Urothelium cell line (cell line): ENCODE data around the gene TPSD1.
"Not testable (repeated sequence)": the region's sequence is repeated elsewhere in the genome, so short reads cannot be mapped to it uniquely, and the experiment has no call there.

Source experiments
- DNase-seq: peaks from one replicate; pipeline ENCODE4 v3.0.0; 2011; ENCODE audit warnings: low spot score, mixed read lengths
- FAIRE-seq: peaks from 2 replicates; lab custom pipeline; 2011; peaks lifted over from hg19 to GRCh38; lab: Jason Lieb, UNC

TPSD1 gene

DNA sequence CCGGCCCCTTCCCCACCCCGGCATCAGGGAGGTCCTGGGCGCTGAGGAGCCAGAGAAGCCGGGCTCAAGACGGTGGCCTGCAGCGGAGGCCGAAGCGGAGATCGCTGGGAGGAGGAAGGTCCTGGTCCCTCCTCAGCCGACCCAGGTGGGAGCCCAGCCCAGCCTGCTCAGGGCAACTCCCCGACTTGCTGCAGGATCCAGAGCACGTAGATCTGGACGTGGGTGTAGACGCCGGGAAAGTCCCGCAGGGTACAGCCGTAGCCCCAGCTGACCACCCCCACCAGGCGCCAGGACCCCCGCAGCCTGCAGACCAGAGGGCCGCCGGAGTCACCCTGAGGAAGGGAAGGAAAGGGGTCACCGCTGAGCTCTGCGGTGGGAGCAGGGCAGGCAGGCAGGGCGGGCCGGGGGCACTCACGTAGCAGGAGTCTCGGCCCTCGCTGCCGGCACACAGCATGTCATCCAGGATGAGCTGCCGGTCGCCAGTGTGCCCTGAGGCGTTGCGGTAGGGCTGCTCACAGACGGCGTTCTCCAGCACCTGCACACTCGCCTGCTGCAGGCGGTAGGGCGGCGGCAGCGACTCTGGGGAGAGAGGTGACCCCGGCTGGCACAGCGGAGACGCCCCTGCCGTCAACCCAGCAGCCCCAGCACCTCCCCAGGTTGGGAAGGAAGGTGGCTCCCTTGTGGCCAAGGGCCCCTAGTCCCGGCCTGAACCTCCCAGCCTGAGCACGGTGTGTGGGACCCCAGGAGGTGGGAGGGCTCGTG is 5.4 kb downstream of the TPSD1 start:
- FAIRE-seq (no peak), DNase-seq (no peak)

DNA sequence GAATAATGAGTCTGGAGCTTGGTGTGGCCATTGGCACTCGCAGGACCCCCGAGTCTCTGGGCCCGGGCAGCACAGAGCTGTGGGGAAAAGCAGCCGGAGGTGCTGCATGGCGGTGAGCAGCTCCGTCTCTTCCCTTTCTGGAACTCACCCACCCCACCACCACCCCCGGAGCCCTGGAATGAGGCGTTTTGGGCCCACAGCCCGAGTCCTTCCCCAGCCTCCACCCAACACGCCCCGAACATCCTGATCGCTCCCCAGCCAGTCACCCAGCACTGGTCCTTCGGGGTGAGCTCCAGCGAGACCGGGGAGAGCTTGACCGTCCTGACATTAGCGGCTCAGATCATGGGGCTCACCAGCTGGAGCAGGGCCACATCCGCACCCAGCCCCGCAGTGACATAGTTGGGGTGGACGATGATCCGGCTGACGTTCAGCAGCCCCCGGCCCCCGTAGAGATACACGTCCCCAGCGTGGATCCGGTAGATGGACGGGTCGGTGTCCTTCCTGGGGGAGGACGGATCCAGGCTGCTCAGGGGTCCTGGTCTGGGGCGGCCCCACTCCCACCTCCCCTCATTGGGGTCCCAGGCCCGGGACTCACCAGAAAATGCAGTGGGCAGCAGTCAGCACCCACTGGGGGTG is 6.5 kb downstream of the TPSD1 start:
- no peak for DNase-seq
- FAIRE-seq = no peak

DNA sequence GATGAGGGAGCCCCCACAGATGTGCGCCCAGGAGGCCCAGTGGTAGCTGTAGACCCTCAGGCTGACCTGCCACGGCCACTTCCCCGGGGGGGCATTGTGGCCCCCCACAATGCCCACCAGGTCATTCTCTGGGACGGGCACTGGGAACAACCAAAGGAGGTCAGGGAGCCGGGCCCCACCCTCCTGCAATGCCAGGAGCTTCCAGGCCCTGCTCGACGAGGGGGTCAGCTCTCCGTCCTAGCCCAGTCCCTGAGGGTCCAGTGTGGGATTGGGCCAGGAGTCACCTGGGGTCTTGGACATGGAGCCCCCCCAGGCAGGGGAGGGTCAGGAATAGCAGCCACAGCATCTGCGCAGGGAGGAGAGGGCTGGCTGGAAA is 7.0 kb downstream of the TPSD1 start:
- DNase-seq (no peak), FAIRE-seq (no peak)

DNA sequence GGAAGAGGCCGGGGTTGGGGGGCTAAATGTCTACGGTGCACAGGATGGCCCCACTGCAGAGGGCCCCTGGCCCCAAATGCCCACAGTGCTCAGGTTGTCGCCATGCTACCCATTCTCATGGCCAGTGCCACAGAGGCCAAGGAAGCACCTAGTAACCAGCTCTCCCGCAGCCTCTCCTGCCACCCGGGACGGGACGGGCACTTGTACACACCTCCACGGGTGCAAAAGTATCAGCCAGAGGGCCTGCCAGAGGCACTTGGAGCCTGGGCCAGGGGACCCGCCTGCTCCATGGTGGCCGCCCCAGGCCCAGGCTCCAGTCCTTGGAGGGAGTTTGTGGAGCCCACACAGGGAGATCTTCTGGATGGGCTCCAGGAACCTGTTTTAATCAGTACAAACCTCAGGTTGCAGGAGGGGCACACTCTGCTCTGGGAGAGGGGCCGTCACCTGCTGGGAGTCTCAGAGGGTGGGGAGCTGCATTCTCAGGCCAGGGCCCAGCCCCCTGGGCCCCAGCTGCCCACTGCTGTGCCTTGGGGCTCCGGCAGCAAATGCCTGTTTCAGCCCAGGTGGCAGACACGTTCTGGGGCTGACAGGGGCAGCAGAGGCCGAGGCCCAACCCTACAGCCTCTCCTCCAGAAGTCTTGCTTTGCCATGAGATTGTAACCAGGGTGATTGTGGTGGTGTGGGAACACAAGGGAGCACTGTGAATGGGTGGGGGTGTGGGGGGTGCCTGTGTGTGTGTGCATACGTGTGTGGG is 7.9 kb downstream of the TPSD1 start:
- DNase-seq (no peak), FAIRE-seq (no peak)

DNA sequence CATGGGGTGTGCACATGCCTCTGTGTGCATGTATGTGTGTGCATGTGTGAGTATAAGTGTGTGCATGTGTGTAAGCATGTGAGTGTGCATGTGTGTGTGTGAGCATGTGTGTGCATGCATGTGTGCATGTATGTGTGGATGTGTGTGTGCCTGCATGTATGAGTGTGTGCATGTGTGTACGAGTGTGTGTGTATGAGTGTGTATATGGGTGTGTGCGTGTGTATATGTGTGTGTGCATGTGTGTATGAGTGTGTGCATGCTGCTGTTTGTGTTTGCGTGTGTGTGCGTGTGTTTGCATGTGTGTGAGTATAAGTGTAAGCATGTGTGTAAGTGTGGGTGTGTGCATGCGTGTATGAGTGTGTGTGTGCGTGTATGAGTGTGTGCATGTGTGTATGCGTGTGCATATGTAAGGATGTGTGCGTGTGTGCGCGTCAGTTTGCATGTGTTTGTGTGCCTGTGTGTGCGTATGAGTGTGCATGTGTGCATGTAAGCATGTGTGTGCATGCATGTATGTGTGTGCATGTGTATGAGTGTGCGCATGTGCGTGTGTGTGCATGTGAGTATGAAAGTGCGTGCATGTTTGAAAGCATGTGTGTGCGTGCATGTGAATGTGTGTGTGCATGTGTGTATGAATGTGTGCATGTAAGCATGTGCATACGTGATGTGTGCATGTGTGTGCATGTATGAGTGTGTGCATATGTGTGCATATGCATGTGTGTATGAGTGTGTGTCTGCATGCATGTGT is 8.6 kb downstream of the TPSD1 start:
- FAIRE-seq (peak; percentile 99), DNase-seq (no peak)

DNA sequence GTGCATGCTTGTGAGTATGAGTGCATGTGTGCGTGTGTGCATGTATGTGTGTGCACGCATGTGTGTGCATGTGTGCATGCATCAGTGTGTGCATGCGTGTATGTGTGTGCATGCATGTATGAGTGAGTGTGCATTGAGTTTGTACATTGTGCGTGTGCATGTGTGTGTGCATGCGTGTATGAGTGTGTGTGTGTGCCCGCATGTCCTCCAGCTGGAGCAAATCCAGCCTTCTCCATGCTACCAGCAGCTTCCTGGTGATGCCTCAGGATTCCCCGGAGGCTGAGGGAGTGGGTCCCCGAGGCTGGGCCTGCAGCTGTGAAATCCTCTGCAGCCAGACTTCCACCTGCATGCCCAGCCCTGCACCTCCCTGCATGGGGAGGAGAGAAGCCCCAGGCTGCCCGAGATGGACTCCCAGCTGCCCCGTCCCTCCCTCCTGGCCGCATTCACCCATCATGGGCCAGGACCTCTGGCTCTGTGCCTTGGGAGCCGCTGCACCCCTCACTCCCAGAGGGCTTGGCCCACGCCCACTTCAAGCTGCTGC is 9.3 kb downstream of the TPSD1 start:
- no peak for FAIRE-seq
- no peak for DNase-seq

DNA sequence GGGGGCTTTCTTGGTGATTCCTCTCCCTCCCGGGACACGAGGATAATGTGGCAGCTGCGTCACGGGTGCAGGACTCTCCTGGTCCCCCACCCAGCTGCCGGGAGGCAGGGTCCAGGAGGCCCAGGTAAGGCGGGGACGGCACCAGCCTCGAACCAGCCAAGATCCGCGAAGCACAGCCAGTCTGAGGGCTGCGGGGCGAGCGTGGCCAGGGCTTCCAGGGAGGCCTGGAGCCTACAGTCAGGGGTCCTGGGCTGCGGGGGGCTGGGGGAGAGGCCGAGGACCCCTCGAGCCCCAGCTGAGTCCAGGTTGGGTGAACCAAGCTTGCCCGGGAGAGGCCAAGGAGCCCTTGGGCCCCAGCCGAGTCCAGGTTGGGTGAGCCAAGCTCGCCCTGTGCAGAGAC is 10.0 kb downstream of the TPSD1 start:
- DNase-seq (no peak), FAIRE-seq (no peak)

DNA sequence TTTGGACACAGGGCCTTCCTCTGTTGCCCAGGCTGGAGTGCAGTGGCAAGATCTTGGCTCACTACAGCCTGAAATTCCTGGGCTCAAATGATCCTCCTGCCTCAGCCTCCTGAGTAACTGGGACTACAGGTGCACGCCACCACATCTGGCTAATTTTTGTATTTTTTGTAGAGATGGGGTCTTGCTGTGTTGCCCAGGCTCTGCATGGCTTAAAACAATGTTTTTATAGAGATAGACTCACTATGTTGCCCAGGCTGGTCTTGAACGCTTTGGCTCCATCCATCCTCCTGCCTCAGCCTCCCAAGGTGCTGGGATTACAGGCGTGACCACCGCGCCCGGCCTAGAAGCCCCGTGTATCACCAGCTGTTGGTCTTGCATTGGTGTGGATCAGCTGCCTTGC is 13.5 kb downstream of the TPSD1 start:
- not testable (repeated sequence) for FAIRE-seq, DNase-seq

DNA sequence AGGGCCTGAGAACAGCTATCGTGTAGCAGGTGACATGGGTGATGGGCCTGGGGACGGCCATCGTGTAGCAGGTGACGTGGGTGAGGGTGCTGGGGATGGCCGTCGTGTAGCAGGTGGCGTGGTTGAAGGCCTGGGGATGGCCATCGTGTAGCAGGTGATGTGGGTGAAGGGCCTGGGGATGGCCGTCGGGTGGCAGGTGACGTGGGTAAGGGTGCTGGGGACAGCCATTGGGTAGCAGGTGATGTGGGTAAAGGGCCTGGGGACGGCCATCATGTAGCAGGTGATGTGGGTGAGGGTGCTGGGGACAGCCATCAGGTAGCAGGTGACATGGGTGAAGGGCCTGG is 15.5 kb downstream of the TPSD1 start:
- DNase-seq (no peak), FAIRE-seq (no peak)

DNA sequence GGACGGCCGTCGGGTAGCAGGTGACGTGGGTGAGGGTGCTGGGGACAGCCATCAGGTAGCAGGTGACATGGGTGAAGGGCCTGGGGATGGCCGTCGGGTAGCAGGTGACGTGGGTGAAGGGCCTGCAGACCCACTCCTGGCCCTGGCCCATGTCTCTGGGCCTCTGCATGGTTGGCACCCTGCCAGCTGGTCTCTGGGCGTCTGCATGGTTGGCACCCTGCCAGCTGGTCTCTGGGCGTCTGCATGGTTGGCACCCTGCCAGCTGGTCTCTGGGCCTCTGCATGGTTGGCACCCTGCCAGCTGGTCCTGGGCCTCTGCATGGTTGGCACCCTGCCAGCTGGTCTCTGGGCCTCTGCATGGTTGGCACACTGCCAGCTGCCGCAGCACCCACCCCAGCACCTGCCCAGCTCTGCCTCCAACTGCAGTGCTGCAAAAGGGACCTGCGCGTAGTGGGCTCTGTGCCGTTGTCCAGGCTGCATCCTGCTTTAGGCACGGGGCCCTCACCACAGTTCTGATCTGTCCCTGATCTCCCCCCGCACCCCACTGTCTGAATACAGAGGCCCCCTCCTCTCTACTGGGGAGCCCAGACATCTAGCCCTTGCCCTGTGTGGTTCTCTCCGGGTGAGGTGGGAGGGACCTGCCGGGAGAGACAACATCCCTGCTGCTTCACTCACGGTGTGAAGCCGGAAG is 16.0 kb downstream of the TPSD1 start:
- DNase-seq (peak; percentile 86), FAIRE-seq (peak; percentile 97)

DNA sequence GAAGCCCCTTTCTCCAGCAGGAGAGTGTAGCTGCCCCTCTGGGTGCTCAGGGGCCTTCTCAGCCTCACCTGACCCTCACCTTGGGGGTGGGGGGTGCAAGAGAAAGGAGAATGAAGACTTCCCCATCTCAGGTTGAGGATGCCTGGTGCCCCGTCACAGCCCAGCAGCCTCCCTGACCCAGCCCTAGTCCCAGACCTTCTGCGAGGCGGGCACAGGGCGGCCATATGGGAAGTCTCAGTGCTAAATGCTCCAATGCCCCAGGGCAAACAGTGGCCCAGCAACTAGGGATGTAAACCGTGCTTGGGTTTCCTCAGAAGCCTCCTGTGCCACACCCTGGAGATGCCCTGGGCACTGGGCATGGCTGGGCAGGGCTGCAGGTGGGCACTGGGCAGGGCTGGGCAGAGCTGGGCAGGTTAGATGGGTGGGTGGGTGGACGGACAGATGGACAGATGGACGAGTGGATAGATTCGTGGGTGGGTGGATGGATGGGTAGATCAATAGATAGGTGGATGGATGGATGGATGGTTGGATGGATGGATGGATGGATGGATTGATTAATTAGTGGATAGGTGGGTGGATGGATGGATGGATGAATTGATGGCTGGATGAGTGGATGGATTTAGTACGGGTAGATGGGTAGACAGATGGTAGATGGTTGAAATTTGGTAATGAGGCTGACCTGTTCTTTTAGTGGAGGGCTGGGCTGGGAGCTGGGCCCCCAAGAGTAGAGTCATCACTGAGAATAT is 16.8 kb downstream of the TPSD1 start:
- DNase-seq (no peak), FAIRE-seq (peak; percentile 75)

DNA sequence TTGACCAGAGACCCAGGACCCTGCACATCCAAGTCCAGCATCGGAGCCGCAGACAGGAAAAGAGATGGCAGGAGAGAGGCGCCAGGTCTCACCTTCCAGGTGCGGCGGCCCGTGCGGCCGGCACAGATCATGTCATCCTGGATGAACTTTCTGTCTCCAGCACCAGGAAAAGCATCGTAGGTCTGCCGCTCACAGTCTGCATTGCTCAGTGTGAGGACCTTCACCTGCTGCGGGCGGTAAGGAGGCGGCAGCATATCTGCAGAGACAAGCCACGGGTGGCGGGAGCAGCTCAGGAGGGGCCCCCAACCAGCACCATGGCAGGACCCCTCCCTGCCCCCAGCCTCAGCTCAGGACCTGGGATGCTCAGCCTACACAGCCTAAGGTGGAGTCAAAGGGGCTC is 17.9 kb downstream of the TPSD1 start:
- DNase-seq (no peak), FAIRE-seq (no peak)

DNA sequence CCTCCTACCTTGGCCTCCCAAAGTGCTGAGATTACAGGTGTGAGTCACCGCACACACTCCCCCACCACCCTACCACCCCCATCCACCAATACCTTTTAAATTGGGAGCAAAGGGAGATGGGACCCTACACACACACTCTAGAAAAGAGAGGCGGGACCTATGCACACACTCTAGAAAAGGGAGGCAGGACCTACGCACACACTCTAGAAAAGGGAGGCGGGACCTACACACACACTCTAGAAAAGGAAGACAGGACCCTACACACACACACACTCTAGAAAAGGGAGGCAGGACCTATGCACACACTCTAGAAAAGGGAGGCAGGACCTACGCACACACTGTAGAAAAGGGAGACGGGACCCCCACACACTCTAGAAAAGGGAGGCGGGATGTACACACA is 18.9 kb downstream of the TPSD1 start:
- DNase-seq (no peak), FAIRE-seq (no peak)

DNA sequence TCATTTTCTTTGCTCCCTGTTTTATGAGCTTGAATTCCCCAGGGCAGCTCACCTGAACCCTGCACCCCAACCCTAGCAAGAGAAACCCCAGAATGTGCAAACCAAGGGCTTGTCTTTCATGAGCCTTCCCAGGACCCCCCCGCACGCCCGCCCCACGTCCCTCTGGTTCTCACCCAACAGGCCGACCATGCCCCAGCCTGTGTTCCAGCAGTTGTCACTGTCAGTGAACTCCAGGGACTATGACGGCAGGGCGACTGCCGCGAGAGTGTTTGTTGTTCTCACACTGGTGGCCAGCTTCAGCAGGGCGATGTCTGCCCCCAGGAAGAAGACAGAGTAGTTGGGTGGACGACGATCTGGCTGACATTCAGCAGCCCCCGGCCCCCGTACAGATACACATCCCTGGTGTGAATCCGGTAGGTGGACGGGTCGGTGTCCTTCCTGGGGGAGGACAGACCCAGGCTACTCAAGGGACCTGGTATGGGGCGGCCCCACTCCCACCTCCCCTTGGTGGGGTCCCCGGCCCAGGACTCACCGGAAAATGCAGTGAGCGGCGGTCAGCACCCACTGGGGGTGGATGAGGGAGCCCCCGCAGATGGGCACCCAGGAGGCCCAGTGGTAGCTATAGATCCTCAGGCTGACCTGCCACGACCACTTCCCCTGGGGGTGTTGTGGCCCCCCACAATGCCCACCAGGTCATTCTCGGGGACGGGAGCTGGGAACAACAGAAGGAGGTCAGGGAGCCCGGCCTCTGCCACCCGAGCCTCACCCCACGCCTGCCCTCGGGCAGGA is 20.1 kb downstream of the TPSD1 start:
- DNase-seq (no peak), FAIRE-seq (no peak)

DNA sequence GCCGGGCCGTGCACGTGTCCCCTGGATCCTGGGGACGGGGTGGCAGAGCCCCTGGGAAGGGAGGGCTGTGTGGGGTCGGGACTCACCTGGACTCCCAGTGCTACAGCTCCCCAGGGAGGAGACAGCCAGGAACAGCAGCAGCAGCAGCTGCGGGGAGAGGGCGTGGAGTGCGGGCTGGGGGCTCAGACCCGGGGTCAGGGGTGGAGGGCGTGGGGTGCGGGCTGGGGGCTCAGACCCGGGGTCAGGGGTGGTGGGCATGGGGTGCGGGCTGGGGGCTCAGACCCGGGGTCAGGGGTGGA is 20.7 kb downstream of the TPSD1 start:
- DNase-seq = no peak
- no peak for FAIRE-seq

DNA sequence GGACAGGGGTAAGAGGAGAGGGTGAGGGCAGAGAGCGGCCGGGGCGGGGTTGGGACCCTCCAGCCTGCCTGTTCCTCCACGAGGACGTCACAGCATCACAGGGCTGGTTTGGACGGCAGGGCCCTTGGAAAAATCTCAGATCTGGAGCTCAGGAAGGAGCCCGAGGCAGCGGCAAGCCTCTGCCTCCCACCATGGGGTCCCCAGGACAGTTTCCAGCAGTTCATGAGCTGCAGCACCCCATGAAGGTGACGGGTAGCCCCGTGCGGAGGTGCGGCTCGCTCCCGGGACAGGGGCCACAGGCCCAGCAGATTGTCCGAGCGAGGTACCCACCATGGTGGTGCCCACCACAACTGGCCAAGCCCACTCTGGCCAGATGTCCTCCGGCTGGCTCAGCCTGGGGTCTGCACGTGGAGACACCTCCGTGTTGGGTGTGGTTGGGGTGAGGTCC is 21.3 kb downstream of the TPSD1 start:
- no peak for FAIRE-seq
- DNase-seq = no peak

DNA sequence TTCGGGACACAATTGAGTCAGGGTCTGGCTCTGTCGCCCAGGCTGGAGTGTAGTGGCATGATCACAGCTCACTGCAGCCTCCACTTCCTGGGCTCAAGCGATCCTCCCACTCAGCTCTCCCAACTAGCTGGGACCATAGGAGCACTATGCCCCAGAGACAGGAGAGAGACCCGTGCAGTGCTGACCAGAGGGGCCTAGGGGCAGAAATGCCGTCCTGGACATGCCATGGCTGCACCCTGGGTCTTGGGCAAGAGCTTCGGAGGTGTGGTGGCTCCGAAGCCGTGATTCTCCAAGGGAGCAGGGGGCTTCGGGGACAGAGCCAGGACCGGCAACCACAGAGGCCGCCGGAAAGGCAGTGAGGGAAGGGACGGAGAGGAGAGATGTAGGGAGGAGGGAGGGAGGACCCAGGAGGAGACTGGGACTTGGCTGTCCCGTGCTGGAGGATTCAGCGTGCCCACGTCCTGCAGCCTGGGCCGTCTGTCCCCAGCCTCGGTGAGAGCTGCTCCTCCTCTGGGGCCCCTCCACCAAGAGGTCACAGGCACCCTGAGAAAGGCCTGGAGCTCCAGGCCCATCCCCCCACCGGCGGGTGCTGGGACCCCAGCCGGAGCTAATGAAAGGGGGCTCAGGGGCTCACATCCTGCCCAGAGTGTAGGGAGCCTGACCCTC is 21.9 kb downstream of the TPSD1 start:
- FAIRE-seq (no peak), DNase-seq (no peak)

DNA sequence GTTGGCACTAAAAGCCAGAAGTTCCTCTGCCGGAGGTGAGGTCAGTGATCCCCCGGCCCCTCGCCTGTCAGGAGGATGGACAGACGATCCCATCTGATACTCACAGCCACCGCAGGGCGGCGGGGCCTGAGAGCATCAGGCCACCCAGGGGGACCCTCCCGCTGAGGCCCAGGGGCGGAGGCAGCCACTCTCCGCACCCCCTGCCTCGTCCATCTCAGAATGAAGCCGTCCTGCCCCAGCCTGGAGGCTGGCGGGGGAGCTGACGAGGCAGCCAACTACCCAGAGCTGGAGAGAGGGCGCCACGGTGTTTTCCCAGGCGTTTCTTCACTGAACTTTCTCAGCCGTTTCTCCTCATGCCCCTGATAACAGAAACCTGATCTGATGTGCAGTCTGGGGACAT is 22.6 kb downstream of the TPSD1 start:
- FAIRE-seq = no peak
- DNase-seq = no peak
